ENCODE results near the gene MAMDC4.

The MAMDC4 gene

GRCh38 chr9:136885950-136886578 lies 33.9 kb downstream of the MAMDC4 start, which contains the start of gene TRAF2:
TSS of gene TRAF2 (plus strand) at chr9:136886516. CDS start at chr9:136898741, 12,225 bp downstream.
- Histone ChIP-seq H3K4me2 (ENCODE audit: insufficient read depth, low read length) (peak within 1 kb of the TSS; percentile 88), H3K79me2 (ENCODE audit: insufficient read depth, low read length) (peaks cover 52% of the 10 kb centered on the region), H4K20me1 (ENCODE audit: insufficient read depth, low read length) (peaks cover 33% of the 10 kb centered on the region), H3K27ac (ENCODE audit: low read length) (peak within 1 kb of the TSS; percentile 89), H3K27me3 (ENCODE audit: insufficient read depth, low read length, poor library complexity) (no peaks in the 10 kb centered on the region), H3K4me3 (ENCODE audit: low read depth in 1 of 2, low read length in 2 of 2) (peak within 1 kb of the TSS; percentile 82 to 94), H3K36me3 (ENCODE audit: insufficient read depth, low read length) (peaks cover 32% of the 10 kb centered on the region), H3K9me3 (ENCODE audit: insufficient read depth, low read length, severe bottlenecking) (no peaks in the 10 kb centered on the region), H3K9ac (ENCODE audit: low read depth, low read length) (peak within 1 kb of the TSS; percentile 99), H3K4me1 (ENCODE audit: insufficient read depth, low read length) (peaks cover 28% of the 10 kb centered on the region), H2AFZ (ENCODE audit: low read depth, low read length) (peak within 1 kb of the TSS; percentile 86)
- DNase-seq (peak; percentile 99), ATAC-seq (ENCODE audit: insufficient read depth, low read depth) (peak; percentile 98)
- no peak for TF ChIP-seq CTCF (IDR thresholded peaks at IDR 0.05; ENCODE audit: borderline replicate concordance, extremely low read depth, low read length, poor library complexity, severe bottlenecking)
- no peak for TF ChIP-seq EZH2 (IDR thresholded peaks at IDR 0.05; ENCODE audit: borderline replicate concordance, low read depth, low read length, severe bottlenecking)

GRCh38 chr9:136886610-136887597 lies 34.8 kb downstream of the MAMDC4 start:
- DNase-seq, result peak; percentile 42
- peak overlapping the region; percentile 71 for H2AFZ ChIP-seq (ENCODE audit: low read depth, low read length)

GRCh38 chr9:136888454-136888853 lies 36.3 kb downstream of the MAMDC4 start:
- Histone ChIP-seq H4K20me1 (ENCODE audit: insufficient read depth, low read length) (peaks cover 43% of the 10 kb centered on the region), H3K4me1 (ENCODE audit: insufficient read depth, low read length) (peaks cover 28% of the 10 kb centered on the region), H3K79me2 (ENCODE audit: insufficient read depth, low read length) (peaks cover 73% of the 10 kb centered on the region), H3K4me2 (ENCODE audit: insufficient read depth, low read length) (peak overlapping the region; percentile 88; the same call in 1 of the 2 replicates), H3K9me3 (ENCODE audit: insufficient read depth, low read length, severe bottlenecking) (no peaks in the 10 kb centered on the region), H3K27ac (ENCODE audit: low read length) (no peak overlapping the region), H3K9ac (ENCODE audit: low read depth, low read length) (no peak overlapping the region), H3K4me3 (ENCODE audit: low read depth in 1 of 2, low read length in 2 of 2) (no peak overlapping the region), H3K36me3 (ENCODE audit: insufficient read depth, low read length) (peaks cover 40% of the 10 kb centered on the region), H3K27me3 (ENCODE audit: insufficient read depth, low read length, poor library complexity) (no peaks in the 10 kb centered on the region), H2AFZ (ENCODE audit: low read depth, low read length) (no peak overlapping the region)
- no peak for DNase-seq
- no peak for ATAC-seq (ENCODE audit: insufficient read depth, low read depth)
- TF ChIP-seq EZH2 (IDR thresholded peaks at IDR 0.05; ENCODE audit: borderline replicate concordance, low read depth, low read length, severe bottlenecking) (no peak), CTCF (IDR thresholded peaks at IDR 0.05; ENCODE audit: borderline replicate concordance, extremely low read depth, low read length, poor library complexity, severe bottlenecking) (no peak)

More at GRCh38 chr9:136886610-136887597, 34.8 kb downstream of the MAMDC4 start:
- Histone ChIP-seq H3K4me3 (ENCODE audit: low read depth in 1 of 2, low read length in 2 of 2) (peak overlapping the region; percentile 82 to 94), H3K27me3 (ENCODE audit: insufficient read depth, low read length, poor library complexity) (no peaks in the 10 kb centered on the region), H3K4me2 (ENCODE audit: insufficient read depth, low read length) (peak overlapping the region; percentile 88), H3K9me3 (ENCODE audit: insufficient read depth, low read length, severe bottlenecking) (no peaks in the 10 kb centered on the region), H3K36me3 (ENCODE audit: insufficient read depth, low read length) (peaks cover 32% of the 10 kb centered on the region), H3K9ac (ENCODE audit: low read depth, low read length) (peak overlapping the region; percentile 99), H3K79me2 (ENCODE audit: insufficient read depth, low read length) (peaks cover 60% of the 10 kb centered on the region), H3K27ac (ENCODE audit: low read length) (peak overlapping the region; percentile 89), H4K20me1 (ENCODE audit: insufficient read depth, low read length) (peaks cover 33% of the 10 kb centered on the region), H3K4me1 (ENCODE audit: insufficient read depth, low read length) (peaks cover 28% of the 10 kb centered on the region)
- no peak for TF ChIP-seq CTCF (IDR thresholded peaks at IDR 0.05; ENCODE audit: borderline replicate concordance, extremely low read depth, low read length, poor library complexity, severe bottlenecking)
- TF ChIP-seq EZH2 (IDR thresholded peaks at IDR 0.05; ENCODE audit: borderline replicate concordance, low read depth, low read length, severe bottlenecking), result no peak
- peak; percentile 16; the same call in 2 of the 3 replicates for ATAC-seq (ENCODE audit: insufficient read depth, low read depth)

Data from DND-41 (cell line).